ENCODE measurements around the gene PIBF1.

DNA sequence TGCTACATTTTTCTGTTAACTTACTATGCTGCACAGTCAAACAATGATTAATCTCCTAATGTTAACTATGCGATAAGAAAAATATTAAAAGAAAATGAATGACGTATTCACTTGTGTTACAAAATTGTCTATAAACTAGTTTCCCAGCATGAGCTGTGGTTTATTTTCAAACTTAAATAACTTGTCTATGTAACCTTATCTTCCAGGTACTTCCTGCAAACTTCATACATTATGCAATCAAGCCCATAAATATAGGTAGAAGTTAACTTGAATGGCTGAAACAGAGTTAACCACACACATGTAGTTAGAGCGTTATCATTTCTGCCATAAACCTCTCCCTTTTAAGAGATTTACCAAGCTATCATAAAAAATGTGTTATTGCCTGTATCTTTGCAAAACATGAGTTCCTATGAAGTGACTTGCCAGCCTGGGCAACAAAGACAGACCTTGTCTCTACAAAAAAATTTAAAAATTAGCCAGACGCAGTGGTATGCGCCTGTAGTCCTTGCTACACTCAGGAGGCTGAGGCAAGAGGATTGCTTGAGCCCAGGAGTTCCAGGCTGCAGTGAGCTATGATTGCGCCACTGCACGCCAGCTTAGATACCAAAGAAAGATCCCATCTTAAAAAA lies 259.1 kb downstream of the PIBF1 start:
- TF ChIP-seq, protein P1, sequence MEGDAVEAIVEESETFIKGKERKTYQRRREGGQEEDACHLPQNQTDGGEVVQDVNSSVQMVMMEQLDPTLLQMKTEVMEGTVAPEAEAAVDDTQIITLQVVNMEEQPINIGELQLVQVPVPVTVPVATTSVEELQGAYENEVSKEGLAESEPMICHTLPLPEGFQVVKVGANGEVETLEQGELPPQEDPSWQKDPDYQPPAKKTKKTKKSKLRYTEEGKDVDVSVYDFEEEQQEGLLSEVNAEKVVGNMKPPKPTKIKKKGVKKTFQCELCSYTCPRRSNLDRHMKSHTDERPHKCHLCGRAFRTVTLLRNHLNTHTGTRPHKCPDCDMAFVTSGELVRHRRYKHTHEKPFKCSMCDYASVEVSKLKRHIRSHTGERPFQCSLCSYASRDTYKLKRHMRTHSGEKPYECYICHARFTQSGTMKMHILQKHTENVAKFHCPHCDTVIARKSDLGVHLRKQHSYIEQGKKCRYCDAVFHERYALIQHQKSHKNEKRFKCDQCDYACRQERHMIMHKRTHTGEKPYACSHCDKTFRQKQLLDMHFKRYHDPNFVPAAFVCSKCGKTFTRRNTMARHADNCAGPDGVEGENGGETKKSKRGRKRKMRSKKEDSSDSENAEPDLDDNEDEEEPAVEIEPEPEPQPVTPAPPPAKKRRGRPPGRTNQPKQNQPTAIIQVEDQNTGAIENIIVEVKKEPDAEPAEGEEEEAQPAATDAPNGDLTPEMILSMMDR (IDR thresholded peaks at IDR 0.05), result no peak
- no peak for TF ChIP-seq POLR2A (IDR thresholded peaks at IDR 0.05)
